G401.6 (cell line): ENCODE measurements around the gene ZNF787.

Experiments used
- FAIRE-seq: peaks from 2 replicates; lab custom pipeline; 2012; peaks lifted over from hg19 to GRCh38; lab: Jason Lieb, UNC

ZNF787 gene

DNA sequence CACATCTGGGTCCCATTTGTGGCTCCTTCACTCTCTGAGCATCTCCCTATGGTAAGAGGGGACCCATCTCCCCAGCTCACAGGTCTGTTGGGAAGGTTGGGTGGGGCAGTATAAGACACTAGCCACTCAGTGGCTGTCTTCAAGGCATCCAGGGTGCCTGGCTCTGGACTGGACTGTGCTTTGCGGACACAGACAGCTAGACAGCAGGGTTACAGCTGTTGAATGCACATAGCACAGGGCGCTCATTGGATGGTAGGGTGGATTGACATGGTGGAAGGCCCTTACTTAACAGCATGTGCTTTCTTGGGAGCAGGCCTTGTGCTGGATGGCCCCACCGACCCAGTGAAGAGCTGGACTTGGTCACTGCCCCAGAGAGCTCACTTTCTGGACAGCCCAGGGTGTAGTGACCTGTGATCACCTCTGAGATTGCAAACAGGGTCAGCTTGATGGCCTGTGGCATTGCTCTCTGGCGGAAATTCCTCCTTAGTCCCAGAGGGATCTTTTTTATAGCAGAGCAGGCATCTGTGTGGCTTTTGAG lies 21.9 kb upstream of the ZNF787 start:
- FAIRE-seq: no peak

GRCh38 chr19:56142087-56142787 lies 21.1 kb upstream of the ZNF787 start:
- no peak for FAIRE-seq

GRCh38 chr19:56141417-56141993 lies 20.4 kb upstream of the ZNF787 start:
- no peak for FAIRE-seq

DNA sequence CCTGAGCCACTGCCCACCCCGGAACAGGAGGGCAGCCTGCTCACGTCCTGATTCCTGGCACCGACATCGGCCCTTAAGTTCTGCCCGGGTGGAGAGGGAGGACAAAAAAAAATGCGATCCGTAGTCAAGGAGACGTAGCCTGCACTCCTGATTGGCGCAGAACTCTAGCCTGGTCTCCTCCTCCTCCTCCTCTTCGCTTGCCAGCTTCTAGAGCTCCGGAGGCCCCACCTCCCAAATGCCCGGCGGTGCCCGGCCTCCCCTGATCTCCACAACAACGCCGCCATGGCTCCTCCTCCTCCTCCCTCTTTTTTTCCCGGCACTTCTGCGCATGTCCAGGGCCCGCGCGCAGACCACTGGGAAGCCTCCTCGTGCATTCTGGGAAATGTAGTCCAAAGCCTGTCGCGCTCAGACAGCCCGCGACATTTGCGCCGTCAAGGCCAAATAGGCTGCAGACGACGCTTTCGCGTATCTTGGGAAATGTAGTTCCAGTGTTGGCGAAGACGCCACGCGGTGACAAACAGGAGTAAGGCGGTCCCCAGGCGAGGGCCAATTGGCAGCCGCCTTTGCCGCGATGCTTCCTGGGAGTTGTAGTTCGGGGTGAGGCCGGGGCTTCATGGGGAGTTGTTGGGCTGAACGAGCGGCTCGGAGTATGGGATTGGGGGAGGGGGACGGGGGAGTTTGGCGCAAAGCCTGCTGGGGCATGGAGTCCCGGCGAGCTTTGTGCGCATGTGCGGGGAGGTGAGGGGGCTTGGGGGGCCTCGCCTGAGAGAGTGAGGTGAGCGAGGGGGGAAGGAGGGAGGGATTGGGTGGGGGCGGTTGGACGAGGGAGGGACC lies 19.7 kb upstream of the ZNF787 start, which contains the start of gene ZNF444:
TSS of gene ZNF444 (plus strand) at position 705 of the 834 bp plus-strand sequence. CDS start 5,625 bp downstream, outside the sequence.
- peak; percentile 99 for FAIRE-seq

DNA sequence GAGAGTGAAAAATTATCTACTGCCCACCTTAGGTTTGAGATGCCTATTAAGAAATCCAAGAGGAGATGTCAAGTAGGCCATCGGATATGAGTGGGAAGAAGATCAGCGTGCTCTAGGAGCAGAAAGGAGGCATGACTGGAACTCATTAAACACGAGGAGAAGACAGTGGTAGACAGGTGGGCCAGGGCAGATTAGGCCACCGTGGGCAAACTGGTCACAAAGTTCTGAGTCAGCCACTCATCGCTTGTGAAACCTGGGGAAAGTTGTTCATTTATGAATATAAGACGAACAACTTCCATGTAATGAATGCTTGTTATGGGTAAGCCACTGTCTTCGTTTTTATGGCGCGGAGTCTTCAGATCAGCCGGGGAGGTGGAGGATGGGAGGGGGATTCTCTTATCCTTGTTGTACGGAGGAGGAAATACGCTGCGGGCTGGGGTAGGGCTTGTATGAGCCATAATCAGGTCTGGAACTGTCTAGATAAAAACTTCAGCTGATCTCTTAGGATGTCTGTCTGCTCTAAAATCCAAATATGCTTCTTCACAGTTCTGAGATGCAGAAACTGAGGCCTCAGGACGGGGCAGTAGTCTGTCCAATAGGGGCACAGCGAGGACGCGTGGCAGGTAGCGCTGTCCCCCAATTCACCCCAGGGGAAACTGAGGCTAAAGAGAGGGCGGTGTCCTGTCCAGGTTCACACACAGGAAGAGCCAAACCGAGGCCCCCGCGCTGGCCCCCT lies 18.9 kb upstream of the ZNF787 start:
- FAIRE-seq: no peak

DNA sequence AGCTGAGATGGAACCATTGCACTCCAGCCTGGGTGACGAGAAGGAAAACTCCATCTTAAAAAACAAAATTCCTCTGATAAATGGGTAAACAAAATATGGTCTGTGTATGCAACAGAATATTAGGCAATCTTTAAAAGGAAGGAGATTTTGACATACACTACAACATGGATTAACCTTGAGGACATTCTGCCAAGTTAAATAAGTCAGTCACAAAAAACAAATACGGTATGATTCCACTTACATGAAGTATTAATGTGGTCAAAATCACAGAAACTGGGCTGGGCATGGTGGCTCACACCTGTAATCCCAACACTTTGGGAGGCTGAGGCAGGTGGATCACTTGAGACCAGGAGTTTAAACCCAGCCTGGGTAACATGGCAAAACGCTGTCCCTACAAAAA lies 17.0 kb upstream of the ZNF787 start:
- FAIRE-seq: no peak

DNA sequence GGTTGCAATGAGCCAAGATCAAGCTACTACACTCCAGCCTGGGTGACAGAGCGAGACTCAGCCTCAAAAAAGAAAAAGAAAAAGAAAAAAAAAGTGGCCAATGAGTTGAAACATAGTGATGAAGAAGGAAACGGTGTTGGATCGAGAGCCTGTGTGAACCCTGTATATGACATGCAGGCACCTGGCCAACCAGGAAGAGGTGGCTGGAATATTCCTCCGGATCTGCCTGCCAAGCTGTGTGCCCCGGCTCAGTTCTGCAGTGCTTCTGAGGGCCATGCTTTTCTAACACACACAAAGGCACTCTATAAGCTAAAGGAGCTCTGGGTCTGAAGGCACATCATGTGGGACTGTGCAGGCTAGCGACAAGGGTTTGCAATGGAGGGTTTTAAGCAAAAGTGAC lies 16.3 kb upstream of the ZNF787 start:
- no peak for FAIRE-seq

- no peak for FAIRE-seq
Observed at GRCh38 chr19:56136362-56136761, 15.3 kb upstream of the ZNF787 start.

DNA sequence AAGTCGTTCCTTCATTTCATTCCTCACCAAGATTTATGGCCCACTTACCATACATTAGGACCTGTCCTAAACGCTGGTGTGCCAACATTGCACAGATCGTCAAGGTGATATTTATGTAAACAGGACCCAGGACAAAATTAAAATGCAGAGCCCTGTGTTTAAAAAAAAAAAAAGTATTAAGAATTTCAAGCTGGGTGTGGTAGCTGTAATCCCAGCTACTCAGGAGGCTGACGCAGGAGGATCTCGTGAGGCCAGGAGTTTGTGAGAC lies 13.5 kb upstream of the ZNF787 start:
- no peak for FAIRE-seq

DNA sequence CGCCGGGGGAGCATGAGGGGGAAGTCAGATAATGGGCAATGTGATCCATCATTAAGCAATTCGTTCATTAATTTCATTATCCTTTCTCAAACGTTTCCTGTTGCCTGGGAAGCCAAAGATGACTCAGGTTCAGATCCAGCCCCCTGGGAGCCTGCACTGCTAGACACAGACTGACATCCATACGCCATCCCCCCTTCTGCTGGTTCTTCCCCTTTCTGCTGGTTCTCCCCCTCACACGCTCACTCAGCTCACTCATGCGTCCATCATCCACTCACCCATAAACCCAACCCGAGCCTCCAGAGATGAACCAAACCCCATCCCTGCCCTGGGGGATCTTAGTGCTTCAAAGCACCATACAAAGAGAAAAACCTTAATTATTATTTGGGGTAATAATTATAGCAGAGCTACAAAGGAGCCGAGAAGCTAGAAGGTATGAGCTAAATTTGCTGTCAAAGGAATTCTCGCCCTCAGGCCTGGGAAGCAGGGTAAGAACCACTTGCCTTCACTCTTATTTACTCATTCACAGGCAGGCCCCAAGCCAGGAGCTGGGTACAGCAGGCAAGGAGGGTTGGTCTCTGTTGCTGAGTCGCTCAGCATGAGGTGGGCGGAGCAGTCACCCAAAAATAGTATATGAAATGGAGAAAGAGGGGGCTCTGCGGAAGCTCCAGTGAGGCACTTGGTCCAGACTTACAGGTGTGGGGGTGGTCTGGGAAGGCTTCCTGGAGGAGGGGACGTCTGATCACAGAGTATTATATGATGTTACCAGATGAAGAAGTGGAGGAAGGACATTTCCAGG lies 13.0 kb upstream of the ZNF787 start:
- no peak for FAIRE-seq

- no peak for FAIRE-seq
Observed at GRCh38 chr19:56132316-56132822, 11.3 kb upstream of the ZNF787 start.

DNA sequence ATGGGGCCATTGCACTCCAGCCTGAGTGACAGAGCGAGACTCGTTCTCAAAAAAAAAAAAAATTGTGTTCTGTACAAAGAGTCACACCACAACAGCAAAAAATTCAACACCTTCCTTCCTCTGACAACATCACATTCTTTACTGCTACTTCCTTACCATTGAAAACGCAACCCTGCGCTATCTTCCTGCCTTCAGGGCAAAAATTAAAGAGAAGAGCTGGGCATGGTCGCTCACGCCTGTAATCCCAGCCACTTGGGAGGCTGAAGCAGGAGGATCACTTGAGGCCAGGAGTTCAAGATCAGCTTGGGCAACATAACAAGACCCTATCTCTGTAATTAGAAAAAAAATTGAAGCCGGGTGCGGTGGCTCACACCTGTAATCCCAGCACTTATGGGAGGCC lies 10.6 kb upstream of the ZNF787 start:
- FAIRE-seq: no peak

DNA sequence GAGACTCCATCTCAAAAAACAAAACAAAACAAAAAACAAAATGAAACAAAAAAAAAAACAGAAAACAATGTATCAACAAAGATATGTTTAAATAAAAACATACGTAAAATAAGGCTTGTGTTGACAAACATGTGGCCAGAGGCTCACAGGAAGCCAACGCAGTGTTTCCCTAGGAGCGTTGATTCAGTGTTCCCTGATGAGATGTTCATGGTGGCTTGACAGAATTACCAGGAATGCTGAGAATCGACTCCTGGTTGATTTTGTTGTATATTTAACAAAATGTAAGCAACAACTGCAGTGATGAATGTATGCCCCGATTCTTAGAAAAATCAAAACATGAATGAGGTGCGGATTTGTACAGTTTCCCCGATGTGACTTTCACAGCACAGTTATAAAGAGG lies 8.9 kb upstream of the ZNF787 start:
- no peak for FAIRE-seq

DNA sequence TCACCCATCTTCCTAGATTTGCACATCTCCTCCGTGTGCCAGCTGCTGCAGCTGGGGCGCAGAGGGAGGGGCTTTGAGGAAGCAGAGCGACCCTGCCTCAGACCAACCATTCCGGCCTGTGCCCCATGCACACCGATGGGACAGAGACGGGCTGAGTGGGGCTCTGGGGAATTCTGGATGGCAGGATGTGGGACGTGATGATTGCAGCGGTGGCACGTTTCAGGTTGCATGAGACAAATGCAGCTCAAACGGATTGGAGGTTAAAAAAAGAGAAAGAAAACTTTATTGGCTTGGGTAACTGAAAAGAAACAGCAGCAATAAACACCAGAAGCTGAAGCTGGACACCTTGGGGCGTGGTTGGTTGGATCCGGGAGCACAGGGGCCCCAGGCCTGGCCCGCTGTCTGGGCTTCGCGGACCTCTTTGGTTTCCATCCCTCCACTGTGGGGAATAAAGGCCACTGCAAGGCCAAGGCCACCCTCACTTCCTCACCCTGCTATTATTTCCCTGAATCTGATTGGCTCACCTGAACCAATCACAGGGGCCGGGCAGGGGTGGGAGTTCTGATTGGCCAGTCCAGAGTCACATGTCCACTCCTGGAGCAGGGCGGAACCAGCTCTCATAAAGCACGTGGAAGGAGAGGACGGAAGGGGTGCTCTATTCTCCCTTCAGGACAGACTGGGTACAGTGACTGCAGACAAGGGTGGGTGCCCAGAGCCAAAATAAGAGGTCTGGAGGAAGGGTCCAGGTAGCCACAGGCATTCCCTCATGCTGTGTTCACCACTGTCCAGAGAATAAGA lies 6.1 kb upstream of the ZNF787 start:
- no peak for FAIRE-seq

GRCh38 chr19:56125806-56126590 lies 4.9 kb upstream of the ZNF787 start:
- no peak for FAIRE-seq

DNA sequence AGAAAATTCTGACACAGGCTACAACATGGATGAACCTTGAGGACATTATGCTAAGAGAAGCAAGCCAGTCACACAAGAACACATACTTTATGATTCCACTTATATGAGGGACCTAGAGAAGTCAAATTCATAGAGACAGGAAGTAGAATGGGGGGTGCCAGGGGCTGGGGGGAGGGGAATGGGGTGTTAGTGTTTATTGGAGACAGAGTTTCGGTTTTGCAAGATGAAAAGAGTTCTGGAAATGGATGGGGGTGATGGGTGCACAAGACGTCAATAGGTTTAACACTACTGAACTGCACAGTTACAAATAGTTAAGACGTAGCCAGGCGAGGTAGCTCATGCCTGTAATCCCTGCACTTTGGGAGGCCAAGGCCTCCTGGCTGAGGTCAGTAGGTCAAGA lies 3.5 kb upstream of the ZNF787 start:
- FAIRE-seq: no peak

DNA sequence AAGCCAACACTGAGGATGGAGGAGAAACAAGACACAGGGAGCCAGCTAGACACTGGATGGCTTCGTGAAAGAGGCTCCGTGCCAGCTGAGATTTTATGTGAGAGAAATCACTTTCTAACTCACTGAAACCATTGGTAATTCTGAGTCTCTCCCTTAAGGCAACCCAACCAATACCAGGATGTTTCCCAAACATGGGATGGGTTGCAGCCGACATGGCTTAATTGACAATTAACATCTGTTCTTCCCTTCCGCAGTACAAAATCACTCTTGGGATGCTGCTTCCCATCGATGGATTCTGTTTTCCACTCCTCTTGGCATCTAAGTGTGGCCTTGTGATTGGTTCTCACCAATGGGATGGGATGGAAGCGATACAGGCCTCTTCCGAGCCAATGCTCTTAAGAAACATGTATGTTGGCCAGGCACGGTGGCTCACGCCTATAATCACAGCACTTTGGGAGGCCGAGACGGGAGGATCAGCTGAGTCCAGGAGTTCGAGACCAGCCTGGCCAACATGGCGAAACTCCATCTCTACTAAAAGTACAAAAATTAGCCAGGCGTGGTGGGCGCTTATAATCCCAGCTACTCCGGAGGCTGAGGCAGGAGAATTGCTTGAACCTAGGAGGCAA lies 2.3 kb upstream of the ZNF787 start:
- no peak for FAIRE-seq

DNA sequence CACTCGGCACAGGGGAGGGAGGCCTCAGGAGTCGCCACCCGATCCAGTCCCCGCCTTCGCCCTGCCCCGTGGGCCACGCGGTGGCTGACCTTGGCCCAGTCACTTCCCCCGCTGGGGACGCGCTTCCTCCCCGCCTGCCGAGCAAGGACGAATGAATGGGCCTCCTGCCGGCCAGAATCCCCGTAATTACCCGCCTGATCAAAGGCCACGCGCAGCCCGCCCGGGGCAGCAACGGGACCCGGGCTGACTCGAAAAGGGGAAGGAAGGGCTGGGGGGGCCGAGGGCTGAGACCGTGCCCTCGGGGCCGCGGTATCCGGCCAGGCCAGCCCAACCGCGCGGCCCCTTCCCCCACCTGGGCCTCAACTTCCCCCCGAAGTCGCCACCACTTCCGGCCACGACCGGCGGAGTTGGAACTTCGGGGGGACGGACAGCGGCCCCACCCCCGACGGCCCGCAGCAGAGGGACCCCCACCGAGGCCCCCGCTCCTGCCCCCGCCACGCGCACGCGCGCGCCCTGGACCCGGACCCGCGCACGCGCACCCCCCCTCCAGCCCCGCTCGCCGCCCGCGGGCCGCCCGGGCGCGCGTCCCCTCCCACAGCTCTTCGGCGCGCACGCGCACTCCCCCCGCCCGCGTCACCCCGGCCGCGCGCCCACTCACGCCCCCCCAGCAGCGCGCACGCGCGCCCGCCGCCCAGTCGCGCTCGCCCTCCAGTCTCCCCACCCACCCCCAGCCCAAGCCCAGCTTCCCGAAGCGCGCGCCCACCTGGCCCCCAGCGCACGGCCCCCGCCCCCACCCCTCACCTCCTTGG lies 520 bp downstream of the ZNF787 start:
- FAIRE-seq: no peak

DNA sequence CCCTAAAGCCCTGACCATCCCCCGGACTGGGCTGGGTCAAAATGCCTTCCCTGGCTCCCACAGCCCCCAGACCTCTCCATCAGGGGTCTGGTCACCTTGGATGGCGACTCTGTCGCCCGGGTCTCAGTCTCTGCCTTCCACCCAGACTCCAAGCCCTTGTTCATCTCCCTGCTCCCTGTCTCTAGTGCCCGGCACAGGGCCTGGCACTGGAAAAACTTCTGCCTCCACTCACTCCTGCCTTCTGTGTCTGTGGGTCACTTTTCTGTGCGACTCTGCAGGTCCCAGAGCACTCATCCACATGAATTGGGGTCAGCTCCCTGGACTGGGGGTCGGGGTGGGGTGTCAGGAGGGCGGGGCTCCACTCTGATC lies 1.1 kb downstream of the ZNF787 start:
- no peak for FAIRE-seq
